B cell (primary cell): ENCODE results near the gene SNPH. TPM values are rescaled to one million over a fixed set of nuclear protein-coding genes. Genes with fewer than 3 reads are reported as not detected.

Experiments used
- ATAC-seq: fragments of 200-7000 bp; cut with Tn5 transposase; one replicate; pipeline ENCODE4 v1.10.0; 2021; ENCODE audit warnings: low read depth, mild to moderate bottlenecking, moderate number of reproducible peaks, moderate library complexity
- CTCF ChIA-PET: fragments of 350-600 bp; sonication (Branson Sonifier 250); formaldehyde crosslinking; loops from one replicate; lab custom pipeline; 2021; ENCODE audit warnings: antibody characterized with exemption, inconsistent platforms; lab: Charles Lee
- POLR2A ChIA-PET: fragments of 350-600 bp; sonication (Branson Sonifier 250); formaldehyde crosslinking; loops from one replicate; lab custom pipeline; 2021; ENCODE audit warnings: antibody characterized with exemption; lab: Charles Lee
- DNase-seq: peaks from one replicate; pipeline ENCODE4 v3.0.0; 2013
- H2AFZ ChIP-seq: 2 replicates; pipeline ENCODE4 v1.6.1; 2012; ENCODE audit warnings: mild to moderate bottlenecking, low read depth, low read length; ENCODE audit not compliant: insufficient read depth, poor library complexity, severe bottlenecking
- H3K27ac ChIP-seq, 2 donors: 1 replicate in 1 of 2; 2 replicates in 1 of 2; pipeline ENCODE4 v1.5.1; 2012 to 2013; ENCODE audit warnings: low read length in 2 of 2, mild to moderate bottlenecking in 2 of 2, moderate library complexity in 1 of 2
- H3K27me3 ChIP-seq, 4 experiments: fragments of 200-600 bp in 1 of 4; sonication (generic) in 1 of 4; replicated peaks in 1 of 4; 1 replicate in 2 of 4; 2 replicates in 2 of 4; pipeline versions ENCODE4 v1.6.1 to v1.7.0; 2013 to 2016; ENCODE audit warnings: low read length in 3 of 4, mild to moderate bottlenecking in 2 of 4, mixed read lengths in 1 of 4, moderate library complexity in 1 of 4; ENCODE audit not compliant: insufficient read depth in 4 of 4, control insufficient read depth in 3 of 4; ENCODE audit errors: control extremely low read depth in 1 of 4
- H3K36me3 ChIP-seq, 2 experiments: replicated peaks in 1 of 2; 1 replicate in 1 of 2; 2 replicates in 1 of 2; pipeline versions ENCODE4 v1.6.1 to v1.7.1; 2013; ENCODE audit warnings: low read length in 1 of 2; ENCODE audit not compliant: insufficient read depth in 2 of 2, control insufficient read depth in 1 of 2; ENCODE audit errors: control extremely low read depth in 1 of 2, extremely low read depth in 1 of 2
- H3K4me1 ChIP-seq, 2 donors: fragments of 200-600 bp in 1 of 2; sonication (generic) in 1 of 2; 1 replicate in 1 of 2; 2 replicates in 1 of 2; pipeline versions ENCODE4 v1.5.1 to v1.6.1; 2013 to 2017; ENCODE audit warnings: low read length in 2 of 2; ENCODE audit not compliant: control insufficient read depth in 2 of 2, insufficient read depth in 2 of 2
- H3K4me2 ChIP-seq: replicated peaks from 2 replicates; pipeline ENCODE3; 2012; ENCODE audit warnings: mild to moderate bottlenecking, low read depth, low read length; ENCODE audit not compliant: poor library complexity, severe bottlenecking
- H3K4me3 ChIP-seq, 5 experiments: fragments of 200-600 bp in 1 of 5; sonication (generic) in 1 of 5; 1 replicate in 3 of 5; 2 replicates in 2 of 5; pipeline versions ENCODE4 v1.5.1 to v1.7.0; 2011 to 2016; ENCODE audit warnings: low read length in 4 of 5, mild to moderate bottlenecking in 4 of 5, low read depth in 2 of 5, control low read depth in 1 of 5, moderate library complexity in 1 of 5; ENCODE audit not compliant: insufficient read depth in 1 of 5; ENCODE audit errors: control extremely low read depth in 1 of 5, extremely low read depth in 1 of 5
- H3K79me2 ChIP-seq: fragments of 200-600 bp; sonication (generic); one replicate; pipeline ENCODE4 v1.6.0; 2016; ENCODE audit warnings: low read length; ENCODE audit not compliant: control insufficient read depth, insufficient read depth
- H3K9ac ChIP-seq: fragments of 200-600 bp; sonication (generic); 2 replicates; pipeline ENCODE4 v1.6.1; 2017; ENCODE audit warnings: mild to moderate bottlenecking, low read length, moderate library complexity
- H3K9me3 ChIP-seq, 3 donors: one replicate each; pipeline versions ENCODE4 v1.6.1 to v1.7.1; 2013; ENCODE audit warnings: low read length in 2 of 3; ENCODE audit not compliant: control insufficient read depth in 2 of 3, insufficient read depth in 1 of 3; ENCODE audit errors: control extremely low read depth in 1 of 3
- H4K20me1 ChIP-seq: 2 replicates; pipeline ENCODE4 v1.6.0; 2012; ENCODE audit warnings: mild to moderate bottlenecking, low read length; ENCODE audit not compliant: insufficient read depth, control insufficient read depth, poor library complexity, severe bottlenecking
- H3K27ac Mint-ChIP-seq: one replicate; pipeline ENCODE4 v1.8.0; 2021; ENCODE audit warnings: mixed read lengths
- H3K27me3 Mint-ChIP-seq: one replicate; pipeline ENCODE4 v1.8.0; 2021; ENCODE audit warnings: mixed read lengths
- H3K4me1 Mint-ChIP-seq: one replicate; pipeline ENCODE4 v1.8.0; 2021; ENCODE audit warnings: mixed read lengths
- H3K4me3 Mint-ChIP-seq: one replicate; pipeline ENCODE4 v1.8.0; 2021; ENCODE audit warnings: mixed read lengths
- H3K9me3 Mint-ChIP-seq: one replicate; pipeline ENCODE4 v1.8.0; 2022; ENCODE audit warnings: mixed read lengths; ENCODE audit not compliant: insufficient read depth
- EZH2 ChIP-seq: IDR thresholded peaks from 2 replicates; pipeline ENCODE4 v1.6.1; 2012; ENCODE audit warnings: borderline replicate concordance, low read depth, mild to moderate bottlenecking, moderate library complexity, low read length; ENCODE audit not compliant: insufficient read depth, poor library complexity, severe bottlenecking
- WGBS: methylation state at CpG from one replicate; pipeline ENCODE4 v1.1.5; 2013; ENCODE audit warnings: missing lambda C conversion rate; ENCODE audit not compliant: insufficient coverage; 5-methylcytosine and 5-hydroxymethylcytosine counted together
- intact Hi-C: fragments of 100-400 bp; cut with micrococcal nuclease; formaldehyde crosslinking; loops from one replicate; pipeline ENCODE4 v1.10.0; 2022
- polyA plus RNA-seq: library from polyadenylated mRNA; depleted of rRNA; stranded (reverse); fragments of >200 nt; gene quantifications from 2 replicates; pipeline ENCODE4 v1.2.3, GENCODE V29; 2012
- total RNA-seq, 2 donors: library from RNA; stranded (reverse); fragments of 120-200 nt in 1 of 2; gene quantifications; 1 replicate in 1 of 2; 2 replicates in 1 of 2; pipeline versions ENCODE4 v1.2.3 to v1.2.4, GENCODE V29; 2013 to 2022
- TF ChIP-seq, protein P1 (sequence below): fragments of 200-600 bp; IDR thresholded peaks from one replicate; pipeline ENCODE4 v1.8.0; 2022; ENCODE audit warnings: antibody characterized with exemption, mild to moderate bottlenecking

SNPH gene
- total and polyA plus RNA-seq, 2 donors (not counting 1 experiment from before 2014, with no cell fraction given): 0.67 to 3.0 TPM

DNA sequence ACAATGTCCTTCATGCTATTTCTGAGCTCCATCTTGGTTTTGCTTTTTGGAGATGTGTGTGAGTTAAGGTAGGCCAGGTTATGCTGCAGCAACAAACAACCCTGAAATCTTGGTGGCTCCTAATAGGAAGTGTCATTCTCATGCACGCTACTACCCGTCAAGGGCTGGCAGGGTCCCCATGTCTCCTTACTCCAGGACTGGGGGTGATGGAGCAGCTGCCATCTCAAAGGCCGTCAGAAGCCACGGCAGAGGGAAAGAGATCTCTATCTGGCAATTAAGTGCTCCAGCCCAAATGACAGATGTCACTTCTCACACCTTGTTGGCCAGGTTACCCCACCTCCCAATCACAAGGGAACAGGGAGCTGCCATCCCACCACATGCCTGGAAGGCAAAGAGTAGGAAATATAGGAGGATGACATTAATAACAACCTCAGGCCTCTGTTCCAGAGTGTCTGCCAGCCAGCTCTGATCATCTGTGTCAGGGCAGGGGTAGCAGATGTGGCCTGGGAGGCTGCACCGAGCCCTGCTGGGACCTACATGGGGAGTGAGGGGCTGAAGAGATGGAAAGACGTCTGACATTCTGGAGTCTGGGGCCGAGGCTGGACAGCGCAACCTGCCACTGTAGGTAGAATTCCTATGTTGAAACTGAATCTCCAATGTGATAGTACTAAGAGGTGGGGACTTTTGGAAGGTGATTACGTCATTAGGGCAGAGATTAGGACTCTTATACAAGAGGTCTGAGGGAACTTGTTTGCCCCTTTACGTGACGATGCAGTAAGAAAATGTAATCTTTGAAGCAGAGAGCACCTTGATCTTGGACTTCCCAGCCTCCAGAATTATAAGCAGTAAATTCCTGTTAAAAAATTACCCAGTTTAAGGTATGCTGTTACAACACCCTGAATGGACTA lies 67.6 kb downstream of the SNPH start:
- Histone ChIP-seq H3K4me1 (peaks cover 19 to 29% of the 10 kb centered on the region in 2 donors), H3K4me2 (no peak overlapping the region), H3K9ac (no peak overlapping the region), H3K4me3 (no peak overlapping the region), H3K27me3 (no peaks in the 10 kb centered on the region), H3K9me3 (no peaks in the 10 kb centered on the region), H3K36me3 (peaks cover 0 to 19% of the 10 kb centered on the region in 2 experiments), H3K79me2 (peaks cover 57% of the 10 kb centered on the region), H2AFZ (no peak overlapping the region), H3K27ac (no peak overlapping the region), H4K20me1 (peaks cover 9% of the 10 kb centered on the region)
- intact Hi-C loops: no loop called here
- Mint-ChIP-seq H3K27ac (no peak overlapping the region), H3K27me3 (no peaks in the 10 kb centered on the region), H3K4me3 (no peak overlapping the region), H3K4me1 (peaks cover 49% of the 10 kb centered on the region), H3K9me3 (no peaks in the 10 kb centered on the region)
- no peak for ATAC-seq
- ChIA-PET CTCF (interaction anchor here (0.6 to 2.0 kb wide), 3 partner anchors 19 to 170 kb away, joined by 3 to 6 read pairs (median 4); no protein-coding TSS in a partner anchor), POLR2A (no interaction called here)
- 97% methylated on average over 7 of the region's 11 CpGs for WGBS
- no peak for DNase-seq
- no peak for TF ChIP-seq EZH2
- TF ChIP-seq, protein P1, sequence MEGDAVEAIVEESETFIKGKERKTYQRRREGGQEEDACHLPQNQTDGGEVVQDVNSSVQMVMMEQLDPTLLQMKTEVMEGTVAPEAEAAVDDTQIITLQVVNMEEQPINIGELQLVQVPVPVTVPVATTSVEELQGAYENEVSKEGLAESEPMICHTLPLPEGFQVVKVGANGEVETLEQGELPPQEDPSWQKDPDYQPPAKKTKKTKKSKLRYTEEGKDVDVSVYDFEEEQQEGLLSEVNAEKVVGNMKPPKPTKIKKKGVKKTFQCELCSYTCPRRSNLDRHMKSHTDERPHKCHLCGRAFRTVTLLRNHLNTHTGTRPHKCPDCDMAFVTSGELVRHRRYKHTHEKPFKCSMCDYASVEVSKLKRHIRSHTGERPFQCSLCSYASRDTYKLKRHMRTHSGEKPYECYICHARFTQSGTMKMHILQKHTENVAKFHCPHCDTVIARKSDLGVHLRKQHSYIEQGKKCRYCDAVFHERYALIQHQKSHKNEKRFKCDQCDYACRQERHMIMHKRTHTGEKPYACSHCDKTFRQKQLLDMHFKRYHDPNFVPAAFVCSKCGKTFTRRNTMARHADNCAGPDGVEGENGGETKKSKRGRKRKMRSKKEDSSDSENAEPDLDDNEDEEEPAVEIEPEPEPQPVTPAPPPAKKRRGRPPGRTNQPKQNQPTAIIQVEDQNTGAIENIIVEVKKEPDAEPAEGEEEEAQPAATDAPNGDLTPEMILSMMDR: no peak

DNA sequence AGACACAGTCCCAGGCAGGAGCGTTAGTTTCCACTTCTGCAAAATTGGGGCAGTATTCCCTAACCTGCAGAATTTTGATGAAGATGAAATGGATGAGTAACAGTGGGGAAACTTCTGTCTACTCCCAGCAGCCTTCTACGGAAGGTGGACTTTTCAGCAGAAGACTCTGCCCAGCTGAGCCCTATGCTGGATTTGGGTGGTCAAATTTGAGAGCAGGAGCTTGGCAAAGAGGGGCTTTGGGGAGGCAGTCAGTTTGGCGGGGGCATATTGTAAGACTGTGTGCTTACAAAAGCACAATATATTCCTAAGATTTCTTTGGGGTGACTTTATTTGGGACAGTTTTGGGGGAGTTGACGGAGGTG lies 68.3 kb downstream of the SNPH start:
- H3K4me3 Mint-ChIP-seq: no peak overlapping the region
- no peak overlapping the region for H3K27ac ChIP-seq
- 100% methylated on average over 2 of the region's 4 CpGs for WGBS
- H3K79me2 ChIP-seq: peaks cover 55% of the 10 kb centered on the region
- intact Hi-C loops: no loop called here
- no peaks in the 10 kb centered on the region for H3K9me3 Mint-ChIP-seq
- H3K36me3 ChIP-seq: peaks cover 0 to 19% of the 10 kb centered on the region in 2 experiments
- H3K9ac ChIP-seq: no peak overlapping the region
- H3K4me1 ChIP-seq: peaks cover 18 to 29% of the 10 kb centered on the region in 2 donors
- H4K20me1 ChIP-seq: peaks cover 9% of the 10 kb centered on the region
- DNase-seq: no peak
- no peak for ATAC-seq
- peaks cover 45% of the 10 kb centered on the region for H3K4me1 Mint-ChIP-seq
- no peak overlapping the region for H2AFZ ChIP-seq
- H3K27me3 ChIP-seq: no peaks in the 10 kb centered on the region
- H3K4me3 ChIP-seq: no peak overlapping the region
- no peaks in the 10 kb centered on the region for H3K27me3 Mint-ChIP-seq
- peak overlapping the region; percentile 3 for H3K27ac Mint-ChIP-seq
- CTCF ChIA-PET: no interaction called here
- no peaks in the 10 kb centered on the region for H3K9me3 ChIP-seq
- POLR2A ChIA-PET: no interaction called here
- H3K4me2 ChIP-seq: no peak overlapping the region
- TF ChIP-seq EZH2: no peak
- TF ChIP-seq, protein P1: no peak
